Activated CD4-positive, alpha-beta T cell treated with anti-CD3 and anti-CD28 coated beads, Interleukin-2, amount 10 ng/mL, durations not matched to agents 7 days and 5 days (primary cell): ENCODE results near the gene CSRNP3. TPM values are rescaled to one million over a fixed set of nuclear protein-coding genes. Genes with fewer than 3 reads are reported as not detected.

Experiments
- CTCF ChIA-PET: fragments of 350-600 bp; sonication (Branson Sonifier 250); formaldehyde crosslinking; loops from one replicate; lab custom pipeline; 2021; ENCODE audit warnings: antibody characterized with exemption; lab: Charles Lee
- POLR2A ChIA-PET: fragments of 350-600 bp; sonication (Branson Sonifier 250); formaldehyde crosslinking; loops from one replicate; lab custom pipeline; 2021; ENCODE audit warnings: antibody characterized with exemption; lab: Charles Lee
- DNase-seq: peaks from one replicate; pipeline ENCODE4 v3.0.0-alpha.2; 2020
- H3K27ac Mint-ChIP-seq: one replicate; pipeline ENCODE4 v1.8.0; 2021; ENCODE audit warnings: mild to moderate bottlenecking, moderate library complexity, mixed read lengths
- H3K27me3 Mint-ChIP-seq: one replicate; pipeline ENCODE4 v1.8.0; 2021; ENCODE audit warnings: mixed read lengths
- H3K36me3 Mint-ChIP-seq: one replicate; pipeline ENCODE4 v1.8.0; 2021; ENCODE audit warnings: low read depth, mixed read lengths
- H3K4me1 Mint-ChIP-seq: one replicate; pipeline ENCODE4 v1.8.0; 2021; ENCODE audit warnings: mixed read lengths
- H3K4me3 Mint-ChIP-seq: one replicate; pipeline ENCODE4 v1.8.0; 2021; ENCODE audit warnings: mild to moderate bottlenecking, moderate library complexity, mixed read lengths
- H3K9me3 Mint-ChIP-seq: one replicate; pipeline ENCODE4 v1.8.0; 2021; ENCODE audit warnings: mixed read lengths
- total RNA-seq, 2 experiments: library from RNA; stranded (reverse); gene quantifications; one replicate each; pipeline ENCODE4 v1.2.3, GENCODE V29; 2021

Gene CSRNP3
- total RNA-seq, 2 experiments from 2014 or later, result not detected

GRCh38 chr2:165563468-165564225 lies 94.1 kb downstream of the CSRNP3 start:
- no peaks in the 10 kb centered on the region for H3K9me3 Mint-ChIP-seq
- H3K4me1 Mint-ChIP-seq, result no peaks in the 10 kb centered on the region
- POLR2A ChIA-PET, result no interaction called here
- no peak overlapping the region for H3K27ac Mint-ChIP-seq
- DNase-seq, result no peak
- H3K27me3 Mint-ChIP-seq, result peaks cover 8% of the 10 kb centered on the region
- H3K36me3 Mint-ChIP-seq, result no peaks in the 10 kb centered on the region
- CTCF ChIA-PET, result no interaction called here
- H3K4me3 Mint-ChIP-seq, result no peak overlapping the region

- Mint-ChIP-seq H3K4me1 (no peaks in the 10 kb centered on the region), H3K36me3 (no peaks in the 10 kb centered on the region), H3K27me3 (peaks cover 7% of the 10 kb centered on the region), H3K4me3 (no peak overlapping the region), H3K9me3 (no peaks in the 10 kb centered on the region), H3K27ac (no peak overlapping the region)
- POLR2A ChIA-PET, result no interaction called here
- DNase-seq, result no peak
- CTCF ChIA-PET, result no interaction called here
Measured at GRCh38 chr2:165566008-165566407, 96.5 kb downstream of the CSRNP3 start.

- no peaks in the 10 kb centered on the region for H3K4me1 Mint-ChIP-seq
- ChIA-PET CTCF (no interaction called here), POLR2A (no interaction called here)
- H3K4me3 Mint-ChIP-seq, result no peak overlapping the region
- no peaks in the 10 kb centered on the region for H3K36me3 Mint-ChIP-seq
- no peak for DNase-seq
- no peaks in the 10 kb centered on the region for H3K9me3 Mint-ChIP-seq
- no peak overlapping the region for H3K27ac Mint-ChIP-seq
- peaks cover 4% of the 10 kb centered on the region for H3K27me3 Mint-ChIP-seq
Measured at GRCh38 chr2:165567273-165567672, 97.8 kb downstream of the CSRNP3 start.

- peaks cover 4% of the 10 kb centered on the region for H3K27me3 Mint-ChIP-seq
- DNase-seq, result no peak
- H3K4me1 Mint-ChIP-seq, result no peaks in the 10 kb centered on the region
- H3K27ac Mint-ChIP-seq, result no peak overlapping the region
- H3K4me3 Mint-ChIP-seq, result no peak overlapping the region
- ChIA-PET CTCF (no interaction called here), POLR2A (no interaction called here)
- H3K9me3 Mint-ChIP-seq, result no peaks in the 10 kb centered on the region
- H3K36me3 Mint-ChIP-seq, result no peaks in the 10 kb centered on the region
Measured at GRCh38 chr2:165568361-165568760, 98.9 kb downstream of the CSRNP3 start.

GRCh38 chr2:165571477-165571876 lies 102.0 kb downstream of the CSRNP3 start:
- Mint-ChIP-seq H3K36me3 (no peaks in the 10 kb centered on the region), H3K4me1 (no peaks in the 10 kb centered on the region), H3K4me3 (no peak overlapping the region), H3K27me3 (peaks cover 7% of the 10 kb centered on the region), H3K27ac (no peak overlapping the region), H3K9me3 (no peaks in the 10 kb centered on the region)
- POLR2A ChIA-PET, result no interaction called here
- DNase-seq, result no peak
- CTCF ChIA-PET, result no interaction called here

GRCh38 chr2:165572151-165572550 lies 102.7 kb downstream of the CSRNP3 start:
- no peak for DNase-seq
- Mint-ChIP-seq H3K27ac (no peak overlapping the region), H3K36me3 (no peaks in the 10 kb centered on the region), H3K4me3 (no peak overlapping the region), H3K4me1 (no peaks in the 10 kb centered on the region), H3K27me3 (peaks cover 7% of the 10 kb centered on the region), H3K9me3 (no peaks in the 10 kb centered on the region)
- ChIA-PET POLR2A (no interaction called here), CTCF (no interaction called here)

- POLR2A ChIA-PET, result no interaction called here
- CTCF ChIA-PET, result no interaction called here
- H3K9me3 Mint-ChIP-seq, result no peaks in the 10 kb centered on the region
- no peak overlapping the region for H3K4me3 Mint-ChIP-seq
- H3K27me3 Mint-ChIP-seq, result peaks cover 4% of the 10 kb centered on the region
- DNase-seq, result no peak
- no peaks in the 10 kb centered on the region for H3K36me3 Mint-ChIP-seq
- no peak overlapping the region for H3K27ac Mint-ChIP-seq
- no peaks in the 10 kb centered on the region for H3K4me1 Mint-ChIP-seq
Measured at GRCh38 chr2:165573534-165574461, 104.3 kb downstream of the CSRNP3 start.

GRCh38 chr2:165575044-165575615 lies 105.6 kb downstream of the CSRNP3 start:
- Mint-ChIP-seq H3K9me3 (no peaks in the 10 kb centered on the region), H3K4me3 (no peak overlapping the region), H3K4me1 (no peaks in the 10 kb centered on the region), H3K27me3 (peaks cover 3% of the 10 kb centered on the region), H3K27ac (no peak overlapping the region), H3K36me3 (no peaks in the 10 kb centered on the region)
- ChIA-PET CTCF (no interaction called here), POLR2A (no interaction called here)
- no peak for DNase-seq

- DNase-seq, result no peak
- no peaks in the 10 kb centered on the region for H3K9me3 Mint-ChIP-seq
- no peaks in the 10 kb centered on the region for H3K4me1 Mint-ChIP-seq
- no peak overlapping the region for H3K4me3 Mint-ChIP-seq
- no peaks in the 10 kb centered on the region for H3K36me3 Mint-ChIP-seq
- peaks cover 3% of the 10 kb centered on the region for H3K27me3 Mint-ChIP-seq
- POLR2A ChIA-PET, result no interaction called here
- CTCF ChIA-PET, result no interaction called here
- no peak overlapping the region for H3K27ac Mint-ChIP-seq
Measured at GRCh38 chr2:165576409-165577154, 107.1 kb downstream of the CSRNP3 start.

- ChIA-PET CTCF (no interaction called here), POLR2A (no interaction called here)
- no peaks in the 10 kb centered on the region for H3K9me3 Mint-ChIP-seq
- no peaks in the 10 kb centered on the region for H3K4me1 Mint-ChIP-seq
- no peaks in the 10 kb centered on the region for H3K36me3 Mint-ChIP-seq
- no peak overlapping the region for H3K27ac Mint-ChIP-seq
- DNase-seq, result no peak
- no peak overlapping the region for H3K4me3 Mint-ChIP-seq
- H3K27me3 Mint-ChIP-seq, result no peaks in the 10 kb centered on the region
Measured at GRCh38 chr2:165582409-165582808, 112.9 kb downstream of the CSRNP3 start.

GRCh38 chr2:165582863-165583506 lies 113.5 kb downstream of the CSRNP3 start:
- no peak for DNase-seq
- no peaks in the 10 kb centered on the region for H3K27me3 Mint-ChIP-seq
- no peak overlapping the region for H3K27ac Mint-ChIP-seq
- H3K4me1 Mint-ChIP-seq, result no peaks in the 10 kb centered on the region
- no peaks in the 10 kb centered on the region for H3K36me3 Mint-ChIP-seq
- no peak overlapping the region for H3K4me3 Mint-ChIP-seq
- POLR2A ChIA-PET, result no interaction called here
- CTCF ChIA-PET, result no interaction called here
- H3K9me3 Mint-ChIP-seq, result no peaks in the 10 kb centered on the region

- H3K9me3 Mint-ChIP-seq, result no peaks in the 10 kb centered on the region
- H3K36me3 Mint-ChIP-seq, result no peaks in the 10 kb centered on the region
- ChIA-PET POLR2A (no interaction called here), CTCF (no interaction called here)
- H3K4me3 Mint-ChIP-seq, result no peak overlapping the region
- no peaks in the 10 kb centered on the region for H3K27me3 Mint-ChIP-seq
- H3K27ac Mint-ChIP-seq, result no peak overlapping the region
- H3K4me1 Mint-ChIP-seq, result no peaks in the 10 kb centered on the region
- no peak for DNase-seq
Measured at GRCh38 chr2:165584126-165584654, 114.7 kb downstream of the CSRNP3 start.
